Activated T-helper 1 cell treated with anti-CD3 and anti-CD28 coated beads, Interleukin-2, amount 50 U/mL, for 16 hours (primary cell): ENCODE data around the gene LGALS4.
"Not testable (repeated sequence)": the region's sequence is repeated elsewhere in the genome, so short reads cannot be mapped to it uniquely, and the experiment has no call there.

ENCODE experiments used
- DNase-seq, 2 donors: peaks; one replicate each; pipeline ENCODE4 v3.0.0-alpha.2; 2020; ENCODE audit warnings: low read depth in 1 of 2, low spot score in 1 of 2

LGALS4 gene

DNA sequence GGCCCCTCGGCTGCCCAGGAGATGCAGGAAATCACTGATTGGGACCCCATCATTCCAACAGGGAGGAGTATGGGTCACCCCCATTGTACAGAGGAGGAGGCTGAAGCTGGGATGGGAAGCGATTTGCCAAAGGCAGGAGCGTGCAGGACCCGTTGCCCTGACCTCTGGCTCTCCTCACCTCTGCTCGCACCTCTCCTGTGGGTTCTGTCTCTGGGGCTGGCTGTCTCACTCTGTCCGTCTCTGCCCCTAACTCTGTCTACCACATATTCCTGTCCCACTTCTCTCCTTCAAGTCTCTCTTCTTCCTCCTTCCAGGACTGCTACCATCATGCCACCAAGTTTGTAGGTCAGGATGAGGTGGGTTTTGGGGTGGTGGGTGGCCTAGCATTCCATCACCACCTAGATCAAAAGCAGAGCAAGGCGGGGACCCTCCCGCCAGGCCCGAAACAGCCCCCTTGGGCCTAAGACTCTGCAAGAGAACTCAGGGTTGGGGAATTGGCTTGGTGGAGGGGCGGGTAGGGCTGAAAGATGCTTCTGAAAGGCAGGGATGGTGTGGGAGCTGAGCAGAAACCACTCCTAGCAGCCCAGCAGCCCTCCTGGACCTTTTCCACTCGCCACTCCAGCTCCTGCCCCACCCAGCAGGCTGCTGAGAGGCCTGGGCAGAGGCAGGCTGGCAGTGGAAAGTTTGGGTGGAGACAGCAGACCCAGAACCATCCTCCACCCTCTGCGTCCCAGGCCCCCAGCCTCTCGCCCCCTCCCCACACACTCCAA lies 38.4 kb downstream of the LGALS4 start:
- no peak for DNase-seq

DNA sequence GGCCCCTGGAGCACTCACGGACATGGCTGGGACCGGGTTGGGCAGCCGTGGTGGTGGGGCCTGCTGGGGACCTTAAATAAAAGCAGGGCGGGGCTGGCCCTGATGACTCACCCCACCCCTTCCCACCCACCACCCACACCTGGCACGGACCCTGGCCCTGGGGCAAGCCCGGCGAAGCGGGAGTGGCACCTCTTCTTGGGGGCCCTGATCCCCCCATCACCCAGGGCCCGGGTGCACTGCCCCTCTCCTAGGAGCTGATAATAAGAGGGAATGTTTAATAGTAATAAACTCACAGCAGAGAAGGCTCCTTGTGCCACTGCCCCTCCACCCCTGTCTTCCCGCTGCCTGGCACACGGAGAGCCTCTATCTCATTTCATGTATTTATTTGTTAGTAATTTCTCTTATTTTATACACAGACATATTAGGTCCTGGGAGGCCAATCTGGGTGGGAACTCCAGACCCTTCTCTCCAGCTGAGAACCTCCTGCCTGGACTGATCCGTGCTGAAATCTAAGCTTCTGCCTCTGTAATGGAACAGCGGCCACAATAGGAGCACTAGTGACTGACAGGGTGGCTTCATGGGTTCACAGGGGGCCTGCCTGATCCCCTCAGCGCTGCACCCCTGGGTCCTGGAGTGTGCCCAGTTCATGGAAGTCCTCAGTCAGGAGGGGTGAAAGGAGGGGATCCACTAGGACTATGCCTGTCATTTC lies 39.1 kb downstream of the LGALS4 start, which contains the start of gene LGALS7:
Gene LGALS7, minus strand, starts transcription at position 49 of the 709 bp plus-strand sequence. Its CDS starts 25 bp downstream, at position 24.
- no peak for DNase-seq

GRCh38 chr19:38771569-38771968 lies 41.2 kb downstream of the LGALS4 start:
- not testable (repeated sequence) for DNase-seq

DNA sequence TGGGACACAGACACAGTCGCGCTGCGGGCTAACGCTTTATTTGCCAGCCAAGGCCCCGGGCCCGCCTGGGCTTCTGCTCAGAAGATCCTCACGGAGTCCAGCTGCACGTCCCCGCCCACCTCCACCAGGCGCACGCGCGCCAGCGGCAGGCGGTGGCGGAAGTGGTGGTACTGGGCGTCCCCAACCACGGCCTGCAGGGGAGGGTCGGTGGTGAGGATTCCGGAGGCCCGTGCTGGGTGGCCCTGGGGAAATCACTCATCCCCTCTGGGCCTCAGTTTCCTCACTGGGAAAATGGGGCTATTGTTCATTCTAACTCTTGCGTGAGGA lies 41.8 kb downstream of the LGALS4 start:
- not testable (repeated sequence) for DNase-seq

GRCh38 chr19:38770228-38770948 lies 42.4 kb downstream of the LGALS4 start:
- DNase-seq = not testable (repeated sequence)

GRCh38 chr19:38769635-38770211 lies 43.0 kb downstream of the LGALS4 start:
- peak; percentile 84 to 91 for DNase-seq

DNA sequence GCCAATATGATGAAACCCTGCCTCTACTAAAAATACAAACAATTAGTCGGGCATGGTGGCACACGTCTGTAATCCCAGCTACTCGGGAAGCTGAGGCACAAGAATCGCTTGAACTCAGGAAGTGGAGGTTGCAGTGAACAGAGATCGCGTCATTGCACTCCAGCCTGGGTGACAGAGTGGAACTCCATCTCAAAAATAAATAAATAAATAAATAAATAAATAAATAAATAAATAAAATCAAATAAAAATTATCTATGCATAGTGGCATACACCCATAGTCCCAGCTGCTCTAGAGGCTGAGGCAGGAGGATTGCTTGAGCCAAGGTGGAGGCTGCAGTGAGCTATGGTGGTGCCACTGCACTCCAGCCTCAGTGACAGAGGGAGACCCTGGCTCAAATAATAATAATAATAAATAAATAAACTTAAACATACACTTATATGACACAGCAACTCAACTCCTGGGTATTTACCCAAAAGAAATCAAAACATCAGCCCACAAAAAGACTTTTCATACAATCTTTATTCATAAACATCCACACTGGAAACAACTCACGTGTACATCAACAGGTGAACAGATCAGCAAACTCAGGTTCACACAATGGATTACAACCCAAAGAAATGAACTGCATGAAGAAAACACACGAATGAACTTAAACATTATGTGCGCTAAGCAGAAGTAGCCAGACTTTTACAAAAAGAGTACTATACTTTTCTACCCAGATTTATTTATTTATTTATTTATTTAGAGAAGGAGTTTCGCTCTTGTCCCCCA lies 46.3 kb downstream of the LGALS4 start:
- DNase-seq = no peak

GRCh38 chr19:38765214-38765613 lies 47.5 kb downstream of the LGALS4 start:
- no peak for DNase-seq

DNA sequence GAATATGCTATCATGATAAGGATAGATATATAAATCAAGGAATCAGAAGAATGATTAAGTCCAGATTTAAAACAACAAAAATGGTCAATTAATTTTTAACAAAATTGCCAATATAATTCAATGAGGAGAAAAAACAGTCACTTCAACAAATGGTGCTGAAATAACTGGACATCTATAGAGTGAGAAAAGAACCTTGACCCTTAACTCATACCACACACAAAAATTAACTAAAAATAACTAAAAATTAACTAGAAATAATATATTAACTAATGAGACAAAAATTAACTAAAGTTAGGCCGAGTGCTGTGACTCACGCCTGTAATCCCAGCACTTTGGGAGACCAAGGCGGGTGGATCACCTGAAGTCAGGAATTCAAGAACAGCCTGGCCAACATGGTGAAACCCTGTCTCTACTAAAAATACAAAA lies 48.9 kb downstream of the LGALS4 start:
- DNase-seq = no peak

DNA sequence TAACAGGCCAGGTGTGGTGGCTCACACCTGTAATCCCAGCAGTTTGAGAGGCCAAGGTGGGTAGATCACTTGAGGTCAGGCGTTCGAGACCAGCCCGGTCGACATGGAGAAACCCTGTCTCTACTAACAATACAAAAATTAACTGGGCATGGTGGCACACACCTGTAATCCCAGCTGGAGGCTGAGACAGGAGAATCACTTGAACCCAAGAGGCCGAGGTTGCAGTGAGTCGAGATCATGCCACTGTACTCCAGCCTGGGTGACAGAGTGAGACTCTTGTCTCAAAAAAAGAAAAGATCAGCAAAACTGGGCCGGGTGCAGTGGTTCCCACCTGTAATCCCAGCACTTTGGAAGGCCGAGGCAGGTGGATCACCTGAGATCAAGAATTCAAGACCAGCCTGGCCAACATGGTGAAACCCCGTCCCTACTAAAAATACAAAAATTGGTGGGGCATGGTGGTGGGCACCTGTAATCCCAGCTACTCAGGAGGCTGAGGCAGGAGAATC lies 50.8 kb downstream of the LGALS4 start:
- not testable (repeated sequence) for DNase-seq

GRCh38 chr19:38760805-38761517 lies 51.8 kb downstream of the LGALS4 start:
- not testable (repeated sequence) for DNase-seq

DNA sequence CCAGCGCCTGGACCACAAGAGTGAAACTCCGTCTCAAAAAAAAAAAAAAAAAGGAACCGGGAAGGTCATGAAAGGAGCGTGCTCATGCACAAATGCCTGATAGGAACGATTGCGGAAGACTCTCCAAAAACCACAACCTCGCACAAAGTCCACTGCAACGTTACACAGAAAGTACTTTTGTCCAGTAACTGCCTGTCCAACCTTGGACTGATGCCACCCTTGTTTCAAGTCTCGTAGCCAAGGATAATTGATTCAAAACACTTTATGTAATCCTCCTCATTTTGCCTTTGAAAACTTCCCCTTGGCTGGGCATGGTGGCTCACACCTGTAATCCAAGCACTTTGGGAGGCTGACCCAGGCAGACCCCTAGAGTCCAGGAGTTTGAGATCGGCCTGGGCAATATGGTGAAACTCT lies 53.1 kb downstream of the LGALS4 start:
- DNase-seq = no peak

DNA sequence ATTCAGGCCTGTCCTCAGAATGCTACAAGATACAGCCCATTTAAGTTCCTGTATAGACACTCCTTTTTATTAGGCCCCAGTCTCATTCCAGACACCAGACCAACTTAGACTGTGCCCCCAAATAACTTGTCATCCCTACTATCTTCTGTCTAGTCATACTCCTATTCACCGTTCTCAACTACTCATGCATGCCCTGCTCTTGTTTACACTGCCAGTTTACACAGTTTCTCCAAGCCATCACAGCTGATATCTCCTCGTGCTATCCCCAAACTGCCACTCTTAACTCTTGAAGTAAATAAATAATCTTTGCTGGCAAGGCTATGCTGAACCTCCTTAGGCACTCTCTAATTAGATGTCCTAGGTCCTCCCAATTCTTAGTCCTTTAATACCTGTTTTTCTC lies 58.5 kb downstream of the LGALS4 start:
- DNase-seq = not testable (repeated sequence)

- DNase-seq = not testable (repeated sequence)
Measured at GRCh38 chr19:38753783-38754182, 59.0 kb downstream of the LGALS4 start.
